Uterus (tissue), 4 donors: Measurements from ENCODE around the gene TOR2A. TPM values are rescaled to one million over a fixed set of nuclear protein-coding genes. Genes with fewer than 3 reads are reported as not detected.

Source experiments
- DNase-seq, 2 donors: peaks; one replicate each; pipeline ENCODE4 v3.0.0-alpha.2; 2019 to 2020
- H3K27ac ChIP-seq, 2 donors: fragments of 200-600 bp; sonication (generic); 1 replicate in 1 of 2; 2 replicates in 1 of 2; pipeline ENCODE4 v1.5.1; 2016 to 2018
- H3K27me3 ChIP-seq, 2 donors: fragments of 200-600 bp; sonication (generic); one replicate each; pipeline ENCODE4 v1.5.1; 2018 to 2019; ENCODE audit warnings: control low read depth in 1 of 2
- H3K36me3 ChIP-seq, 2 donors: fragments of 200-600 bp; sonication (generic); one replicate each; pipeline ENCODE4 v1.5.1; 2019; ENCODE audit warnings: control low read depth in 1 of 2
- H3K4me1 ChIP-seq, 2 donors: fragments of 200-600 bp; sonication (generic); one replicate each; pipeline ENCODE4 v1.5.1; 2018 to 2019; ENCODE audit warnings: control low read depth in 1 of 2
- H3K4me3 ChIP-seq, 2 donors: fragments of 200-600 bp; sonication (generic); 1 replicate in 1 of 2; 2 replicates in 1 of 2; pipeline ENCODE4 v1.5.1; 2018 to 2019; ENCODE audit warnings: mild to moderate bottlenecking in 1 of 2
- H3K9me3 ChIP-seq, 2 donors: fragments of 200-600 bp; sonication (generic); one replicate each; pipeline ENCODE4 v1.5.1; 2019; ENCODE audit warnings: control low read depth in 1 of 2
- POLR2A ChIP-seq, 2 donors: fragments of 450-650 bp; IDR thresholded peaks; one replicate each; pipeline ENCODE4 v1.6.1; 2016; ENCODE audit warnings: antibody characterized with exemption in 2 of 2, mild to moderate bottlenecking in 1 of 2, moderate library complexity in 1 of 2
- intact Hi-C: fragments of 100-400 bp; cut with DNase I; formaldehyde crosslinking; loops from one replicate; pipeline ENCODE4 v1.15.1; 2023; ENCODE audit warnings: low total_unique reads
- total RNA-seq, 4 donors: library from RNA; depleted of rRNA in 3 of 4; stranded (reverse); fragments of >200 nt in 3 of 4; gene quantifications; one replicate each; pipeline versions ENCODE4 v1.1.0 to v1.2.4, GENCODE V29; 2014 to 2023
- TF ChIP-seq, protein P1 (sequence below), 4 experiments: fragments of 200-600 bp in 2 of 4; fragments of 450-650 bp in 2 of 4; sonication (generic) in 2 of 4; IDR thresholded peaks; one replicate each; pipeline ENCODE4 v1.5.1; 2016 to 2019; ENCODE audit warnings: antibody characterized with exemption in 4 of 4, mild to moderate bottlenecking in 2 of 4, moderate library complexity in 1 of 4
- donor health status: DM: yes; HTN: yes; CAD: no.

TOR2A gene
- total RNA-seq, 4 donors from 2014 or later: 2.0 to 73.8 (median 7.0) TPM

DNA sequence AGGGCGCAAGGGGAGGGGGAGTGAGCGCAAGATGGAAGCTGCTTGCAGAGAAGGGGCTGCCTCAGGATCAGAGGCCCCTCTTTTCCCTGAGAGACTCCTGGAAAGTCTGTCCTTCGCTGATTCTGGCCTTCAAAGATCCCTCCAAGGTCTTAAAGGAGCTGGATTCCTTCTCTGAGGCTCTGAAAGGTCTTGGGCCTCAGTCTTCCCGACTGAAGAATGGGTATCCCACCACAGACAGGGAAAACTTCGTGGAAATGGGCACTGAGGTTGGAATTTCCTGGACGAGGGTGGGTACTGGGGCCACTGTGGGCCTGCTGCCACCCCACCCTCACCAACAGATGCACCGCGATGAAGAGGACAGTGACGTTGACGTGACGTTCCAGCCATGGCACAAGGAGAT lies 22.7 kb downstream of the TOR2A start:
- TF ChIP-seq, protein P1, sequence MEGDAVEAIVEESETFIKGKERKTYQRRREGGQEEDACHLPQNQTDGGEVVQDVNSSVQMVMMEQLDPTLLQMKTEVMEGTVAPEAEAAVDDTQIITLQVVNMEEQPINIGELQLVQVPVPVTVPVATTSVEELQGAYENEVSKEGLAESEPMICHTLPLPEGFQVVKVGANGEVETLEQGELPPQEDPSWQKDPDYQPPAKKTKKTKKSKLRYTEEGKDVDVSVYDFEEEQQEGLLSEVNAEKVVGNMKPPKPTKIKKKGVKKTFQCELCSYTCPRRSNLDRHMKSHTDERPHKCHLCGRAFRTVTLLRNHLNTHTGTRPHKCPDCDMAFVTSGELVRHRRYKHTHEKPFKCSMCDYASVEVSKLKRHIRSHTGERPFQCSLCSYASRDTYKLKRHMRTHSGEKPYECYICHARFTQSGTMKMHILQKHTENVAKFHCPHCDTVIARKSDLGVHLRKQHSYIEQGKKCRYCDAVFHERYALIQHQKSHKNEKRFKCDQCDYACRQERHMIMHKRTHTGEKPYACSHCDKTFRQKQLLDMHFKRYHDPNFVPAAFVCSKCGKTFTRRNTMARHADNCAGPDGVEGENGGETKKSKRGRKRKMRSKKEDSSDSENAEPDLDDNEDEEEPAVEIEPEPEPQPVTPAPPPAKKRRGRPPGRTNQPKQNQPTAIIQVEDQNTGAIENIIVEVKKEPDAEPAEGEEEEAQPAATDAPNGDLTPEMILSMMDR (IDR thresholded peaks at IDR 0.05): no peak
- no peak for TF ChIP-seq POLR2A (IDR thresholded peaks at IDR 0.05)
- DNase-seq: no peak
- no peaks in the 10 kb centered on the region for H3K4me1 ChIP-seq
- intact Hi-C loops: no loop called here
- no peaks in the 10 kb centered on the region for H3K9me3 ChIP-seq
- no peaks in the 10 kb centered on the region for H3K36me3 ChIP-seq
- H3K27ac ChIP-seq: no peak overlapping the region
- no peaks in the 10 kb centered on the region for H3K27me3 ChIP-seq
- H3K4me3 ChIP-seq: no peak overlapping the region

DNA sequence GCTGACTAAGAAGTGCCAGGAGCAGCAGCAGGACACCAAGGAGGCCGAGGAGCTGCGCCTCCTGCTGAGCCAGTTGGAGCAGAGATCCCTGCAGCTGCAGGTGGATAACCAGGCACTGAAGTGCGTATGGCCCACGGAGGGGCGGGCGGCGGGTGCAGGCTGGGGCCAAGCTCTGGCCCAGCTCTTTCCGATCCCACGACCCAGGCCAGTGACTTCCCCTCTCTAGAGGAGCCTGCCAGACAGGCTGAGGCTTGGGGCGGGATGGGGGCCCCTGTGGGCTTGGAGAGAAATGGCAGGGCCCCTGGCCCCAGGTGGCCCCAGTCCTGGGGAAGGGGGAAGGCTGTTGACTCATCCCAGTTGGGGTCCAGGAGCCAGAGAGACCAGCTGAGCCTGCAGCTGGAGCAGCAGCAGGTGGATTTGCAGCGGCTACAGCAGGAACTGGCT lies 23.2 kb downstream of the TOR2A start:
- Histone ChIP-seq H3K9me3 (no peaks in the 10 kb centered on the region), H3K27me3 (no peaks in the 10 kb centered on the region), H3K27ac (no peak overlapping the region), H3K4me3 (no peak overlapping the region), H3K36me3 (no peaks in the 10 kb centered on the region), H3K4me1 (no peaks in the 10 kb centered on the region)
- no peak for DNase-seq
- TF ChIP-seq, protein P1 (IDR thresholded peaks at IDR 0.05): no peak
- intact Hi-C loops: no loop called here

DNA sequence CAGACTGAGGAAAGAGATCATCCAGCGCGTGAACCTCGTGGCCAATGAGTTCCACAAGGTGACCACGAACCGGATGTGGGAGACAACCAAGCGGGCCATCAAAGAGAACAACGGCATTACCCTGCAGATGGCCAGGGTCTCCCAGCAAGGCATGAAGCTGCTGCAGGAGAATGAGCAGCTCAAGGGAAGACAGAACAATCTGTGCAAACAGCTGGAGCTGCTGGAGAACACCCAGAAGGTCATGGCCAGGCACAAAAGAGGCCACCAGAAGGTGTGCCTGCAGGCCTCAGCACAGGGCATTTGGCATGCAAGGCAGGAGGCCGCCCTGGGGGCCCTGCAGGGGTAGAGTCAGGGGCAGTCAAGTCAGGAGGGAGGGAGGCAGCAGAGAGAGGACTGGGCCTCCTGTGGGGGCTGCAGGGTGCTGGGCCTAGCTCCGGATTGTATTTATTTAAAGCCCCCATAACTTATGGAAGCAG lies 23.8 kb downstream of the TOR2A start:
- TF ChIP-seq, protein P1 (IDR thresholded peaks at IDR 0.05): no peak
- no peak for TF ChIP-seq POLR2A (IDR thresholded peaks at IDR 0.05)
- H3K9me3 ChIP-seq: no peaks in the 10 kb centered on the region
- no peak for DNase-seq
- H3K27ac ChIP-seq: no peak overlapping the region
- no peaks in the 10 kb centered on the region for H3K4me1 ChIP-seq
- H3K27me3 ChIP-seq: no peaks in the 10 kb centered on the region
- intact Hi-C loops: no loop called here
- H3K36me3 ChIP-seq: no peaks in the 10 kb centered on the region
- no peak overlapping the region for H3K4me3 ChIP-seq

DNA sequence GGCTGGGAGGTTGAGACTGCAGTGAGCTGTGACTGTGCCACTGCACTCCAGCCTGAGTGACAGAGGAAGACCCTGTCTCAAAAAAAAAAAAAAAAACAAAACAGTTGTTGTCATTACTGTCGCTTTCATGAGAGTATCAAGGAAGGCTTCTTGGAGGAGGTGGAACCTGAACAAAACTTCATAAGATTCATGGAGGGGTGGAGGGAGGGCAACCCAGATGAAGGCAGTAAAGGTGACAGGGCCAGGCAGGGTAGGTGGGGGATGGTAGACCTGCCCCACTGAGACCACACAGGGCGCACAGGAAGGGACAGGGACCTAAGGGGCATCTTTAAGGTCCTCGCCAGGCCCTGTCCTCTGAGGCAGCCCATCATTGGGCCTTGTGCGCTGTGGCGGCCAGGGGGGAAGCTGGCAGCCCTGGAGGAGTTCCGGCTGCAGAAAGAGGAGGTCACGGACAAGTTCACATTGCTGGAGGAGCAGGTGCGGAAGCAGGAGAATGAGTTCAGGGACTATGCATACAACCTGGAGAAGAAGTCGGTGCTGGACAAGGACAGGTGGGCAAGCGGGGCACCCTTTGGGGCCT lies 24.8 kb downstream of the TOR2A start:
- Histone ChIP-seq H3K27ac (no peak overlapping the region), H3K4me1 (no peaks in the 10 kb centered on the region), H3K27me3 (no peaks in the 10 kb centered on the region), H3K36me3 (no peaks in the 10 kb centered on the region), H3K4me3 (no peak overlapping the region), H3K9me3 (no peaks in the 10 kb centered on the region)
- intact Hi-C loops: no loop called here
- DNase-seq: no peak
- no peak for TF ChIP-seq POLR2A (IDR thresholded peaks at IDR 0.05)
- TF ChIP-seq, protein P1 (IDR thresholded peaks at IDR 0.05): no peak

DNA sequence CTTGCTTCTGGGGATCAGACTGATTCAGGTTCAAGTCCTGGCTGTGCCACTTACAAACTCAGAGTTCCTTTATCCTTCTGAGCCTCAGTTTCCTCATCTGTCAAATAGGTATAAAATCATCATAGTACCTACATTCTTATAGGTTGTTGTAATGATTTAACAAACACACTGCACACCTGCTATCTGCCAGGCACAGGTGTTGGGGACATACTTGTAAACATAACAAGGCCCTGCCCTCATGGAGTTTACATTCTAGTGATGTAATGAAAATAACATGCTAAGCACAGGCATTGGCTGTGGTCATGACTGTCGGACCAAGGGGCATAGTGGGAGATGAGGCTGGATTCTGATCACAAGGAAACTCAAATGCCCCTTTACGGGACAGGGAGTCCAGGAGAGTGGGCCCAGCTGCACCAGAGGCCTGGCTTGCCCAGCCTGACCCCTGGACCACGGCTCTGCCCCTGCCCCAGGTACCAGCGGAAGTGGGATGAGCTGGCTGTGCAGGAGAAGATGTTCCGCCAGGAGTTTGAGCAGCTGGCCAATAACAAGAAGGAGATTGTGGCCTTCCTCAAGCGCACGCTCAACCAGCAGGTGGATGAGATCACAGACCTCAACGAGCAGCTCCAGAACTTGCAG lies 26.0 kb downstream of the TOR2A start:
- no peaks in the 10 kb centered on the region for H3K9me3 ChIP-seq
- no peak for DNase-seq
- no peak overlapping the region for H3K27ac ChIP-seq
- intact Hi-C loops: no loop called here
- no peaks in the 10 kb centered on the region for H3K27me3 ChIP-seq
- H3K4me3 ChIP-seq: no peak overlapping the region
- H3K4me1 ChIP-seq: no peaks in the 10 kb centered on the region
- H3K36me3 ChIP-seq: no peaks in the 10 kb centered on the region
- TF ChIP-seq POLR2A (IDR thresholded peaks at IDR 0.05): no peak
- TF ChIP-seq, protein P1 (IDR thresholded peaks at IDR 0.05): no peak
